ENCODE data around the gene FBXW2. TPM values are rescaled to one million over a fixed set of nuclear protein-coding genes. Genes with fewer than 3 reads are reported as not detected.

The FBXW2 gene
- total RNA-seq, 2 experiments from 2014 or later: 90.0 to 90.7 TPM

GRCh38 chr9:120717176-120717575 lies 76.0 kb downstream of the FBXW2 start:
- Mint-ChIP-seq H3K9me3 (no peaks in the 10 kb centered on the region), H3K36me3 (ENCODE audit: low read depth) (no peaks in the 10 kb centered on the region), H3K4me3 (no peak overlapping the region), H3K4me1 (peaks cover 20% of the 10 kb centered on the region), H3K27me3 (no peaks in the 10 kb centered on the region), H3K27ac (no peak overlapping the region)
- no peak for DNase-seq
- ChIA-PET POLR2A (interaction anchor here (1.1 to 1.9 kb wide), 2 partner anchors 9 to 131 kb away, joined by 3 to 5 read pairs; no protein-coding TSS in a partner anchor), CTCF (interaction anchor here (0.7 to 2.0 kb wide), 6 partner anchors 12 to 264 kb away, joined by 3 to 4 read pairs (median 4); no protein-coding TSS in a partner anchor)

- ChIA-PET POLR2A (no interaction called here), CTCF (interaction anchor here (0.7 to 1.0 kb wide), 3 partner anchors 67 to 264 kb away, joined by 3 read pairs; no protein-coding TSS in a partner anchor)
- Mint-ChIP-seq H3K36me3 (ENCODE audit: low read depth) (no peaks in the 10 kb centered on the region), H3K27ac (no peak overlapping the region), H3K4me1 (peaks cover 27% of the 10 kb centered on the region), H3K27me3 (no peaks in the 10 kb centered on the region), H3K9me3 (no peaks in the 10 kb centered on the region), H3K4me3 (no peak overlapping the region)
- no peak for DNase-seq
Measured at GRCh38 chr9:120716483-120716882, 76.7 kb downstream of the FBXW2 start.

GRCh38 chr9:120715389-120715924 lies 77.8 kb downstream of the FBXW2 start:
- Mint-ChIP-seq H3K4me3 (peak overlapping the region; percentile 80), H3K4me1 (peaks cover 36% of the 10 kb centered on the region), H3K36me3 (ENCODE audit: low read depth) (no peaks in the 10 kb centered on the region), H3K27me3 (no peaks in the 10 kb centered on the region), H3K27ac (no peak overlapping the region), H3K9me3 (no peaks in the 10 kb centered on the region)
- DNase-seq: no peak
- POLR2A ChIA-PET: interaction anchor here (0.8 to 1.9 kb wide), 9 partner anchors 11 to 356 kb away, joined by 3 to 10 read pairs (median 3); partner anchors contain the start of genes FBXW2 and PSMD5
- CTCF ChIA-PET: interaction anchor here (0.6 to 1.5 kb wide), 4 partner anchors 14 to 124 kb away, joined by 3 to 6 read pairs (median 4); no protein-coding TSS in a partner anchor

GRCh38 chr9:120714846-120715388 lies 78.3 kb downstream of the FBXW2 start:
- H3K27ac Mint-ChIP-seq: peak overlapping the region; percentile 54
- POLR2A ChIA-PET: interaction anchor here (0.8 to 1.9 kb wide), 12 partner anchors 11 to 418 kb away, joined by 3 to 10 read pairs (median 3); partner anchors contain the start of genes FBXW2 and PSMD5

GRCh38 chr9:120714088-120714845 lies 78.9 kb downstream of the FBXW2 start, which contains the start of gene MEGF9:
Gene MEGF9 (minus strand): TSS chr9:120714470. CDS start chr9:120714358, 112 bp downstream.
- ChIA-PET CTCF (interaction anchor here (0.6 to 1.5 kb wide), 3 partner anchors 13 to 205 kb away, joined by 3 to 4 read pairs (median 3); no protein-coding TSS in a partner anchor), POLR2A (interaction anchor here (0.8 to 1.9 kb wide), 13 partner anchors 12 to 419 kb away, joined by 3 to 10 read pairs (median 3); partner anchors contain the start of genes FBXW2 and PSMD5)
- peaks cover 42% of the 10 kb centered on the region for H3K4me1 Mint-ChIP-seq
- no peaks in the 10 kb centered on the region for H3K36me3 Mint-ChIP-seq (ENCODE audit: low read depth)
- DNase-seq: peak; percentile 97
- no peaks in the 10 kb centered on the region for H3K9me3 Mint-ChIP-seq
- H3K27ac Mint-ChIP-seq: peak within 1 kb of the TSS; percentile 73
- peak within 1 kb of the TSS; percentile 83 for H3K4me3 Mint-ChIP-seq
- H3K27me3 Mint-ChIP-seq: no peaks in the 10 kb centered on the region

More at GRCh38 chr9:120714846-120715388, 78.3 kb downstream of the FBXW2 start:
- no peaks in the 10 kb centered on the region for H3K27me3 Mint-ChIP-seq
- peak overlapping the region; percentile 80 for H3K4me3 Mint-ChIP-seq
- no peaks in the 10 kb centered on the region for H3K9me3 Mint-ChIP-seq
- CTCF ChIA-PET: interaction anchor here (1.2 to 1.5 kb wide), 2 partner anchors 14 kb away, joined by 3 to 4 read pairs; no protein-coding TSS in a partner anchor
- H3K4me1 Mint-ChIP-seq: peaks cover 40% of the 10 kb centered on the region
- no peaks in the 10 kb centered on the region for H3K36me3 Mint-ChIP-seq (ENCODE audit: low read depth)
- no peak for DNase-seq

- POLR2A ChIA-PET: interaction anchor here (0.9 to 1.9 kb wide), 6 partner anchors 80 to 408 kb away, joined by 3 to 5 read pairs (median 3); partner anchors contain the start of gene FBXW2
- H3K9me3 Mint-ChIP-seq: no peaks in the 10 kb centered on the region
- peak overlapping the region; percentile 73 for H3K27ac Mint-ChIP-seq
- no peaks in the 10 kb centered on the region for H3K27me3 Mint-ChIP-seq
- H3K36me3 Mint-ChIP-seq (ENCODE audit: low read depth): no peaks in the 10 kb centered on the region
- H3K4me3 Mint-ChIP-seq: peak overlapping the region; percentile 83
- peak; percentile 25 for DNase-seq
- peaks cover 46% of the 10 kb centered on the region for H3K4me1 Mint-ChIP-seq
- CTCF ChIA-PET: no interaction called here
Measured at GRCh38 chr9:120713257-120714087, 79.7 kb downstream of the FBXW2 start.

- DNase-seq: no peak
- ChIA-PET CTCF (interaction anchor here (0.7 to 1.7 kb wide), 6 partner anchors 14 to 132 kb away, joined by 3 to 5 read pairs (median 4); no protein-coding TSS in a partner anchor), POLR2A (interaction anchor here (0.9 to 1.9 kb wide), 6 partner anchors 81 to 409 kb away, joined by 3 to 5 read pairs (median 3); partner anchors contain the start of gene FBXW2)
- Mint-ChIP-seq H3K9me3 (no peaks in the 10 kb centered on the region), H3K4me1 (peaks cover 46% of the 10 kb centered on the region), H3K4me3 (peak overlapping the region; percentile 83), H3K36me3 (ENCODE audit: low read depth) (no peaks in the 10 kb centered on the region), H3K27ac (peak overlapping the region; percentile 73), H3K27me3 (no peaks in the 10 kb centered on the region)
Measured at GRCh38 chr9:120712539-120713031, 80.6 kb downstream of the FBXW2 start.

GRCh38 chr9:120711841-120712538 lies 81.2 kb downstream of the FBXW2 start:
- H3K36me3 Mint-ChIP-seq (ENCODE audit: low read depth): no peaks in the 10 kb centered on the region
- H3K9me3 Mint-ChIP-seq: no peaks in the 10 kb centered on the region
- H3K4me3 Mint-ChIP-seq: peak overlapping the region; percentile 83
- H3K27ac Mint-ChIP-seq: peak overlapping the region; percentile 73
- H3K27me3 Mint-ChIP-seq: no peaks in the 10 kb centered on the region
- peaks cover 46% of the 10 kb centered on the region for H3K4me1 Mint-ChIP-seq
- CTCF ChIA-PET: interaction anchor here (0.7 to 1.7 kb wide), 6 partner anchors 15 to 131 kb away, joined by 3 to 5 read pairs (median 4); no protein-coding TSS in a partner anchor
- DNase-seq: peak; percentile 25
- POLR2A ChIA-PET: interaction anchor here (0.9 to 1.6 kb wide), 2 partner anchors 134 to 364 kb away, joined by 3 to 5 read pairs; no protein-coding TSS in a partner anchor

- Mint-ChIP-seq H3K36me3 (ENCODE audit: low read depth) (no peaks in the 10 kb centered on the region), H3K4me1 (peaks cover 46% of the 10 kb centered on the region), H3K9me3 (no peaks in the 10 kb centered on the region), H3K27me3 (no peaks in the 10 kb centered on the region), H3K4me3 (peak overlapping the region; percentile 83), H3K27ac (peak overlapping the region; percentile 73)
- ChIA-PET CTCF (interaction anchor here (1.2 to 1.7 kb wide), 4 partner anchors 44 to 130 kb away, joined by 3 to 5 read pairs (median 4); no protein-coding TSS in a partner anchor), POLR2A (no interaction called here)
- no peak for DNase-seq
Measured at GRCh38 chr9:120711354-120711753, 81.9 kb downstream of the FBXW2 start.

- Mint-ChIP-seq H3K27ac (peak overlapping the region; percentile 73), H3K27me3 (no peaks in the 10 kb centered on the region), H3K9me3 (no peaks in the 10 kb centered on the region), H3K4me1 (peaks cover 43% of the 10 kb centered on the region), H3K36me3 (ENCODE audit: low read depth) (peaks cover 3% of the 10 kb centered on the region), H3K4me3 (peak overlapping the region; percentile 59)
- CTCF ChIA-PET: interaction anchor here (0.7 to 1.7 kb wide), 2 partner anchors 90 to 116 kb away, joined by 4 to 5 read pairs; no protein-coding TSS in a partner anchor
- POLR2A ChIA-PET: no interaction called here
- DNase-seq: peak; percentile 47
Measured at GRCh38 chr9:120710110-120710981, 82.9 kb downstream of the FBXW2 start.

Data from activated CD4-positive, alpha-beta memory T cell treated with anti-CD3 and anti-CD28 coated beads, Interleukin-2, amount 10 ng/mL, durations not matched to agents 7 days and 5 days (primary cell).